OCI-LY3 (cell line): Measurements from ENCODE around the gene CAMK2B.

ENCODE experiments used
- H2AFZ ChIP-seq: fragments of 200-600, 300-600 bp; shearing (Covaris generic); 2 replicates; pipeline ENCODE4 v1.6.0; 2014; ENCODE audit warnings: antibody characterized with exemption, low read depth, low read length
- H3K27ac ChIP-seq: fragments of 200-600, 300-600 bp; sonication (generic); 2 replicates; pipeline ENCODE4 v1.5.1; 2014; ENCODE audit warnings: mild to moderate bottlenecking, low read length, moderate library complexity, mixed read lengths
- H3K27me3 ChIP-seq: fragments of 200-600, 300-600 bp; sonication (generic); 2 replicates; pipeline ENCODE4 v1.6.1; 2014; ENCODE audit warnings: low read depth, low read length, mixed read lengths
- H3K36me3 ChIP-seq: fragments of 200-600, 300-600 bp; sonication (generic); replicated peaks from 2 replicates; pipeline ENCODE3; 2014; ENCODE audit warnings: low read depth, low read length, mixed read lengths
- H3K4me1 ChIP-seq: fragments of 300-600, 200-600 bp; sonication (generic); 2 replicates; pipeline ENCODE4 v1.6.1; 2014; ENCODE audit warnings: low read length, mixed read lengths
- H3K4me2 ChIP-seq: fragments of 200-600, 300-600 bp; sonication (generic); 2 replicates; pipeline ENCODE4 v1.6.1; 2014; ENCODE audit warnings: low read length, mixed read lengths
- H3K4me3 ChIP-seq: fragments of 300-600, 200-600 bp; sonication (generic); 2 replicates; pipeline ENCODE4 v1.5.1; 2014; ENCODE audit warnings: antibody characterized with exemption, mild to moderate bottlenecking, low read length, moderate library complexity
- H3K79me2 ChIP-seq: fragments of 300-600, 200-600 bp; shearing (Covaris generic); 2 replicates; pipeline ENCODE4 v1.6.1; 2014; ENCODE audit warnings: mild to moderate bottlenecking, low read length, mixed read lengths
- H3K9ac ChIP-seq: fragments of 300-600, 200-600 bp; shearing (Covaris generic); 2 replicates; pipeline ENCODE4 v1.6.0; 2014; ENCODE audit warnings: mild to moderate bottlenecking, low read length, moderate library complexity
- H3K9me3 ChIP-seq: fragments of 200-600, 300-600 bp; shearing (Covaris generic); 2 replicates; pipeline ENCODE4 v1.6.1; 2014; ENCODE audit warnings: low read length, mixed read lengths; ENCODE audit not compliant: insufficient read depth
- H4K20me1 ChIP-seq: fragments of 200-600, 300-600 bp; sonication (generic); 2 replicates; pipeline ENCODE4 v1.6.1; 2016; ENCODE audit warnings: low read length, mixed read lengths; ENCODE audit not compliant: insufficient read depth
- CTCF ChIP-seq: fragments of 200-600, 300-600 bp; sonication (generic); IDR thresholded peaks from 2 replicates; pipeline ENCODE4 v1.5.1; 2014; ENCODE audit warnings: antibody characterized with exemption, low read length, low read depth
- EZH2phosphoT487 ChIP-seq: fragments of 200-600 bp; shearing (Covaris generic); IDR thresholded peaks from 2 replicates; pipeline ENCODE4 v1.6.1; 2018; ENCODE audit warnings: antibody characterized with exemption, mixed run types, low read depth

CAMK2B gene

GRCh38 chr7:44217852-44218402 lies 107.5 kb downstream of the CAMK2B start:
- TF ChIP-seq EZH2phosphoT487: no peak
- no peak for TF ChIP-seq CTCF
- Histone ChIP-seq H3K36me3 (peaks cover 3% of the 10 kb centered on the region), H3K4me1 (peaks cover 15% of the 10 kb centered on the region), H4K20me1 (no peaks in the 10 kb centered on the region), H3K27ac (no peak overlapping the region), H3K4me3 (no peak overlapping the region), H2AFZ (peak overlapping the region; percentile 46), H3K79me2 (no peaks in the 10 kb centered on the region), H3K27me3 (0 out of 2 replicates have a peak, but pooled peaks cover 2% of the 10 kb centered on the region), H3K9me3 (no peaks in the 10 kb centered on the region), H3K4me2 (no peak overlapping the region), H3K9ac (no peak overlapping the region)

- H3K9me3 ChIP-seq: no peaks in the 10 kb centered on the region
- H4K20me1 ChIP-seq: no peaks in the 10 kb centered on the region
- no peak overlapping the region for H3K4me2 ChIP-seq
- H3K4me1 ChIP-seq: peaks cover 15% of the 10 kb centered on the region
- TF ChIP-seq EZH2phosphoT487: no peak
- TF ChIP-seq CTCF: no peak
- H3K9ac ChIP-seq: no peak overlapping the region
- no peak overlapping the region for H2AFZ ChIP-seq
- H3K27ac ChIP-seq: no peak overlapping the region
- H3K79me2 ChIP-seq: no peaks in the 10 kb centered on the region
- no peaks in the 10 kb centered on the region for H3K27me3 ChIP-seq
- no peak overlapping the region for H3K4me3 ChIP-seq
- H3K36me3 ChIP-seq: peaks cover 6% of the 10 kb centered on the region
Measured at GRCh38 chr7:44217223-44217714, 108.1 kb downstream of the CAMK2B start.

GRCh38 chr7:44216521-44217222 lies 108.7 kb downstream of the CAMK2B start:
- H3K9me3 ChIP-seq: no peaks in the 10 kb centered on the region
- TF ChIP-seq EZH2phosphoT487: no peak
- TF ChIP-seq CTCF: no peak
- no peaks in the 10 kb centered on the region for H3K79me2 ChIP-seq
- H3K27me3 ChIP-seq: no peaks in the 10 kb centered on the region
- H3K27ac ChIP-seq: no peak overlapping the region
- H3K4me3 ChIP-seq: no peak overlapping the region
- H3K4me2 ChIP-seq: no peak overlapping the region
- H2AFZ ChIP-seq: no peak overlapping the region
- H3K9ac ChIP-seq: no peak overlapping the region
- peaks cover 15% of the 10 kb centered on the region for H3K4me1 ChIP-seq
- no peaks in the 10 kb centered on the region for H4K20me1 ChIP-seq
- peaks cover 7% of the 10 kb centered on the region for H3K36me3 ChIP-seq

- H3K79me2 ChIP-seq: no peaks in the 10 kb centered on the region
- H3K9me3 ChIP-seq: no peaks in the 10 kb centered on the region
- H3K27ac ChIP-seq: no peak overlapping the region
- no peak overlapping the region for H2AFZ ChIP-seq
- no peaks in the 10 kb centered on the region for H4K20me1 ChIP-seq
- TF ChIP-seq EZH2phosphoT487 (no peak), CTCF (no peak)
- H3K36me3 ChIP-seq: peaks cover 9% of the 10 kb centered on the region
- H3K27me3 ChIP-seq: no peaks in the 10 kb centered on the region
- no peak overlapping the region for H3K4me3 ChIP-seq
- H3K4me2 ChIP-seq: no peak overlapping the region
- H3K4me1 ChIP-seq: peaks cover 15% of the 10 kb centered on the region
- H3K9ac ChIP-seq: no peak overlapping the region
Measured at GRCh38 chr7:44216019-44216418, 109.4 kb downstream of the CAMK2B start.
